Measurements from ENCODE around the gene KDM4B.

DNA sequence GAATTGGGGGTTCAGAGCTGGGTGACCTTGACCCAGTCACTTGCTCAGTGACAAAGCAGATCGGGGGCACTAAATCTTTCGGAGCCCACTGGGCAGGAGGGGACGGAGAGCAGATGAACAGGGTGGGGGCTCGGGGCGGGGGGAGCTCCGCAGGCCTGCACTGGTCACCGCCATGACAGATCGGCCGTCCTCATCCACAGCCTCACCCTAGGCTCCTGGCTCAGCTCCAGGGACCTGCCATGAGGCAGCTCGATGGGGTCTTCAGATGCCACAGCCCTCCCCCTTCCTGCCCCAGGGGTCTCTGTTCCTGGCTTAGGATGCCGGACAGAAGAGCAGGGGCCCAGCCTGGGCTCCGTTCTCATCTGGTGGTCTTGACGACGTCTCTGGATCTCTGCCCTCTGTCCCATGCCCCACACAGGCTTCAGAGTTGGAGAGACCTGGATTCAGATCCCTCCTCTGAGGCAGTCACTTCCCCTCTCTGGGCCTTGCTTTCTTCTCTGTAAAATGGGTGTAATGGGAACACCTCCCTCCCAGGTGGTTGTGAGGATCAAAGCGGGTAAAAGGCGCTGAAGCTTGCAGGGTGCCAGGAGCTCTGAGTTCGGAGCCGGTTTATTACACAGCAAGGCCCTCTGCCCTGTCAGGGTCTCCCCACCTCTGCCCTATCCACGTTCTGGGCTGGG, 3.0 kb downstream of the KDM4B start:
- TF ChIP-seq POLR2A (IDR thresholded peaks at IDR 0.05), result no peak
- TF ChIP-seq, protein P1, sequence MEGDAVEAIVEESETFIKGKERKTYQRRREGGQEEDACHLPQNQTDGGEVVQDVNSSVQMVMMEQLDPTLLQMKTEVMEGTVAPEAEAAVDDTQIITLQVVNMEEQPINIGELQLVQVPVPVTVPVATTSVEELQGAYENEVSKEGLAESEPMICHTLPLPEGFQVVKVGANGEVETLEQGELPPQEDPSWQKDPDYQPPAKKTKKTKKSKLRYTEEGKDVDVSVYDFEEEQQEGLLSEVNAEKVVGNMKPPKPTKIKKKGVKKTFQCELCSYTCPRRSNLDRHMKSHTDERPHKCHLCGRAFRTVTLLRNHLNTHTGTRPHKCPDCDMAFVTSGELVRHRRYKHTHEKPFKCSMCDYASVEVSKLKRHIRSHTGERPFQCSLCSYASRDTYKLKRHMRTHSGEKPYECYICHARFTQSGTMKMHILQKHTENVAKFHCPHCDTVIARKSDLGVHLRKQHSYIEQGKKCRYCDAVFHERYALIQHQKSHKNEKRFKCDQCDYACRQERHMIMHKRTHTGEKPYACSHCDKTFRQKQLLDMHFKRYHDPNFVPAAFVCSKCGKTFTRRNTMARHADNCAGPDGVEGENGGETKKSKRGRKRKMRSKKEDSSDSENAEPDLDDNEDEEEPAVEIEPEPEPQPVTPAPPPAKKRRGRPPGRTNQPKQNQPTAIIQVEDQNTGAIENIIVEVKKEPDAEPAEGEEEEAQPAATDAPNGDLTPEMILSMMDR (IDR thresholded peaks at IDR 0.05), result no peak
